Measurements from ENCODE around the gene TRMT11. TPM values are rescaled to one million over a fixed set of nuclear protein-coding genes. Genes with fewer than 3 reads are reported as not detected.

The TRMT11 gene
- total and polyA plus RNA-seq, 9 of the 15 experiments (the other 6 are each of a cell fraction or from before 2014, with no cell fraction given), result 38.8 to 88.0 (median 59.8) TPM

DNA sequence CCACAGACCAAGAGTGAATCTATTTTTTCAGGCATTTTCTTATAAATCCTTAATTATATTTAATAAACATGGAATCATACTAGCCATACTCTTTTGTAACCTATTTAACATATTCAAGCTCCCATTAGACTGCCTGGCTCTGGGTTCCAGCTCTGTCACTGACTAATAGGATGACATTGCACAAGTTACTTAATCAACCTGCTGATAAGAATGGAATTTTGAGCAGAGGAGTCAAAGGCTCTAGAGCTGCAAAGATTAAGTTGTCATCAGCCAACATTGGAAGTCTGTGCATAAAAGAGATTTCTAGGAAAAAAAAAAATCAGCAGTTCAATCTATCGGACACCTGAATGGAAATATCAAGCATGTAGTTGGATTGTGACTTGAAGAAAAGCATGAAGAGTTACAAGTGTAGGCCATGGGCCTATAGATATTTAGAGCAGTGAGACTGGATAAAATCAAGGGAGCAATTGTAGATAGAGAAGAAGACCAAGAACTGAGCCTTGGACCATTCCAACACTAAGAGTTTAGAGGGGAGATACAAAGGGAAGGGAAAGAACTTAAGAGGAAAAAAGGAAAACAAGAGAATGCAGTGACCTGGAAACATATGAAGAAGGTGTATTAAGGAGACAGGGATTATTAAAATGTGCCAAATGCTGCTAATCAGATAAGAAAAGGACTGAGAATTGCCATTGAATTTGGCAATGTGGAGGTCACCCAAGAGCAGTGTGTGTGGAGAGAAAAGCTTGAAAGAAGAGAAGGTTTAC is 40.8 kb upstream of the TRMT11 start (continued):
- TF ChIP-seq, protein P1, sequence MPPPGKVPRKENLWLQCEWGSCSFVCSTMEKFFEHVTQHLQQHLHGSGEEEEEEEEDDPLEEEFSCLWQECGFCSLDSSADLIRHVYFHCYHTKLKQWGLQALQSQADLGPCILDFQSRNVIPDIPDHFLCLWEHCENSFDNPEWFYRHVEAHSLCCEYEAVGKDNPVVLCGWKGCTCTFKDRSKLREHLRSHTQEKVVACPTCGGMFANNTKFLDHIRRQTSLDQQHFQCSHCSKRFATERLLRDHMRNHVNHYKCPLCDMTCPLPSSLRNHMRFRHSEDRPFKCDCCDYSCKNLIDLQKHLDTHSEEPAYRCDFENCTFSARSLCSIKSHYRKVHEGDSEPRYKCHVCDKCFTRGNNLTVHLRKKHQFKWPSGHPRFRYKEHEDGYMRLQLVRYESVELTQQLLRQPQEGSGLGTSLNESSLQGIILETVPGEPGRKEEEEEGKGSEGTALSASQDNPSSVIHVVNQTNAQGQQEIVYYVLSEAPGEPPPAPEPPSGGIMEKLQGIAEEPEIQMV (tag; conservative IDR thresholded peaks at IDR 0.05; ENCODE audit: low read depth), result no peak
- TF ChIP-seq ZBTB7A (IDR thresholded peaks at IDR 0.05; ENCODE audit: borderline replicate concordance, control insufficient read depth, low read depth, low read length) (no peak), ZNF668 (CRISPR knock-in tag; IDR thresholded peaks at IDR 0.05) (no peak), FOXJ2 (tag; IDR thresholded peaks at IDR 0.05) (0 out of 2 replicates have a peak, but pooled peaks have one; percentile 54), SRF (CRISPR knock-in tag; IDR thresholded peaks at IDR 0.05) (no peak), MTA1 (IDR thresholded peaks at IDR 0.05; ENCODE audit: borderline replicate concordance) (0 out of 2 replicates have a peak, but pooled peaks have one; percentile 24), ZNF507 (tag; conservative IDR thresholded peaks at IDR 0.05) (no peak), TRIM28 (IDR thresholded peaks at IDR 0.05) (no peak), LEF1 (IDR thresholded peaks at IDR 0.05) (0 out of 2 replicates have a peak, but pooled peaks have one; percentile 20), PML (IDR thresholded peaks at IDR 0.05; ENCODE audit: low read length) (no peak), ZFP1 (CRISPR knock-in tag; IDR thresholded peaks at IDR 0.05) (no peak), ETV1 (tag; conservative IDR thresholded peaks at IDR 0.05; ENCODE audit: low read depth) (no peak), SRSF7 (optimal IDR thresholded peaks at IDR 0.05; ENCODE audit: low read depth, low read length) (no peak), CBX8 (IDR thresholded peaks at IDR 0.05; ENCODE audit: borderline replicate concordance, extremely low read depth, low read depth, low read length, poor library complexity, severe bottlenecking) (no peak), LARP7 (IDR thresholded peaks at IDR 0.05) (peak; percentile 32; the same call in 1 of the 2 replicates), ZNF778 (CRISPR knock-in tag; IDR thresholded peaks at IDR 0.05) (no peak), ZNF253 (CRISPR knock-in tag; conservative IDR thresholded peaks at IDR 0.05) (no peak), POLR2G (IDR thresholded peaks at IDR 0.05; ENCODE audit: low read depth, low read length) (no peak)
- TF ChIP-seq, protein P2, sequence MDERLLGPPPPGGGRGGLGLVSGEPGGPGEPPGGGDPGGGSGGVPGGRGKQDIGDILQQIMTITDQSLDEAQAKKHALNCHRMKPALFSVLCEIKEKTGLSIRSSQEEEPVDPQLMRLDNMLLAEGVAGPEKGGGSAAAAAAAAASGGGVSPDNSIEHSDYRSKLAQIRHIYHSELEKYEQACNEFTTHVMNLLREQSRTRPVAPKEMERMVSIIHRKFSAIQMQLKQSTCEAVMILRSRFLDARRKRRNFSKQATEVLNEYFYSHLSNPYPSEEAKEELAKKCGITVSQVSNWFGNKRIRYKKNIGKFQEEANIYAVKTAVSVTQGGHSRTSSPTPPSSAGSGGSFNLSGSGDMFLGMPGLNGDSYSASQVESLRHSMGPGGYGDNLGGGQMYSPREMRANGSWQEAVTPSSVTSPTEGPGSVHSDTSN (CRISPR knock-in tag; IDR thresholded peaks at IDR 0.05; ENCODE audit: low read depth), result no peak
- TF ChIP-seq, protein P2 (tag; conservative IDR thresholded peaks at IDR 0.05; ENCODE audit: low read depth), result peak; percentile 85
- TF ChIP-seq, protein P3, sequence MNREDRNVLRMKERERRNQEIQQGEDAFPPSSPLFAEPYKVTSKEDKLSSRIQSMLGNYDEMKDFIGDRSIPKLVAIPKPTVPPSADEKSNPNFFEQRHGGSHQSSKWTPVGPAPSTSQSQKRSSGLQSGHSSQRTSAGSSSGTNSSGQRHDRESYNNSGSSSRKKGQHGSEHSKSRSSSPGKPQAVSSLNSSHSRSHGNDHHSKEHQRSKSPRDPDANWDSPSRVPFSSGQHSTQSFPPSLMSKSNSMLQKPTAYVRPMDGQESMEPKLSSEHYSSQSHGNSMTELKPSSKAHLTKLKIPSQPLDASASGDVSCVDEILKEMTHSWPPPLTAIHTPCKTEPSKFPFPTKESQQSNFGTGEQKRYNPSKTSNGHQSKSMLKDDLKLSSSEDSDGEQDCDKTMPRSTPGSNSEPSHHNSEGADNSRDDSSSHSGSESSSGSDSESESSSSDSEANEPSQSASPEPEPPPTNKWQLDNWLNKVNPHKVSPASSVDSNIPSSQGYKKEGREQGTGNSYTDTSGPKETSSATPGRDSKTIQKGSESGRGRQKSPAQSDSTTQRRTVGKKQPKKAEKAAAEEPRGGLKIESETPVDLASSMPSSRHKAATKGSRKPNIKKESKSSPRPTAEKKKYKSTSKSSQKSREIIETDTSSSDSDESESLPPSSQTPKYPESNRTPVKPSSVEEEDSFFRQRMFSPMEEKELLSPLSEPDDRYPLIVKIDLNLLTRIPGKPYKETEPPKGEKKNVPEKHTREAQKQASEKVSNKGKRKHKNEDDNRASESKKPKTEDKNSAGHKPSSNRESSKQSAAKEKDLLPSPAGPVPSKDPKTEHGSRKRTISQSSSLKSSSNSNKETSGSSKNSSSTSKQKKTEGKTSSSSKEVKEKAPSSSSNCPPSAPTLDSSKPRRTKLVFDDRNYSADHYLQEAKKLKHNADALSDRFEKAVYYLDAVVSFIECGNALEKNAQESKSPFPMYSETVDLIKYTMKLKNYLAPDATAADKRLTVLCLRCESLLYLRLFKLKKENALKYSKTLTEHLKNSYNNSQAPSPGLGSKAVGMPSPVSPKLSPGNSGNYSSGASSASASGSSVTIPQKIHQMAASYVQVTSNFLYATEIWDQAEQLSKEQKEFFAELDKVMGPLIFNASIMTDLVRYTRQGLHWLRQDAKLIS (CRISPR knock-in tag; IDR thresholded peaks at IDR 0.05), result no peak

Data from K562 (cell line).